ENCODE data around the gene E2F6.
A peak's percentile ranks its signal among the peaks of the same experiment; 100 is the strongest.

Gene E2F6

DNA sequence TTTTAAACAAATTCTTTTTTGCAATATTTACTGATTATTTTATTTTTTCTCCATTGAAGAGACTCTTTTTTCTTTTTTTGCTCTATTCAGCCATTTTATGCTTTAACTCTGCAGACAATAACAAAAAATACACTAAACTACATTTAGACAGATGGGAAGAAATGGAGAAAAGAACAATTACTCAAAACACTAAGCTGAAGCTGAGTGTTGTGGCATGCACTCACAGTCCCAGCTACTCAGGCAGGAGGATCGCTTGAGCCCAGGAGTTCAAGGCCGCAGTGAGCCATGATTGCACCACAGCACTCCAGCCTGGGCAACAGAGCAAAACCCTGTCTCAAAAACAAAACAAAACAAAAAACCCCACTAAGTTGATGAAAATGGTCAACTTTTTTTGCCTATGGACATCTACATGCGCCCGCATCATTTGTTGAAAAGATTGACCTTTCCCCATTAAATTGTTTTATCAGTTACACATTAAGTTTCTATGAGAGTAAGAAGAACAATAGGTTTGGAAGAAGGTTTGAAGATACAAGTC, 43.0 kb downstream of the E2F6 start:
- TF ChIP-seq CTCF (IDR thresholded peaks at IDR 0.05; ENCODE audit: borderline replicate concordance, insufficient read depth, low read depth, low read length): no peak
- H3K4me3 ChIP-seq (ENCODE audit: low read depth, low read length): no peak overlapping the region

DNA sequence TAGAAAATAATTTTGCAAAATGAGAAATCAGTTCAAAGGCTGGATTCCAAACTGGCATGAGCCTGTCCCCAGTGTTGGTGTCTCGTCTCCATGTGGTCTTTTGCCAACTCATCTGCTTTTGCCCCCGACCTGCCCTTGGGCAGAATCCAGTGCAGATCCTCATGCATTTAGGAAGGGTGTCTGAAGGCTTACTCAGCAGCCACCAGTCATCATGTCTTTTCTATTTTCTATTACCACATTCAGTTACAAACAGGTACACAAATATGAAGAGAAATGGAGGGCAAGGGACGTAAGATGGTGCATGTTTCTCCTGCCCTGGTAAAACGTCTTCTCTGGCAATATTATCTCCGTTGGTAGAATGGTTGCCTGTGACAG, 43.5 kb downstream of the E2F6 start:
- H3K4me3 ChIP-seq (ENCODE audit: low read depth, low read length): no peak overlapping the region
- no peak for TF ChIP-seq CTCF (IDR thresholded peaks at IDR 0.05; ENCODE audit: borderline replicate concordance, insufficient read depth, low read depth, low read length)

- H3K4me3 ChIP-seq (ENCODE audit: low read depth, low read length): no peak overlapping the region
- TF ChIP-seq CTCF (IDR thresholded peaks at IDR 0.05; ENCODE audit: borderline replicate concordance, insufficient read depth, low read depth, low read length): no peak
Measured at GRCh38 chr2:11421863-11422490, 44.0 kb downstream of the E2F6 start.

- no peak for TF ChIP-seq CTCF (IDR thresholded peaks at IDR 0.05; ENCODE audit: borderline replicate concordance, insufficient read depth, low read depth, low read length)
- no peak overlapping the region for H3K4me3 ChIP-seq (ENCODE audit: low read depth, low read length)
Measured at GRCh38 chr2:11420671-11421070, 45.3 kb downstream of the E2F6 start.

- H3K4me3 ChIP-seq (ENCODE audit: low read depth, low read length): no peak overlapping the region
- no peak for TF ChIP-seq CTCF (IDR thresholded peaks at IDR 0.05; ENCODE audit: borderline replicate concordance, insufficient read depth, low read depth, low read length)
Measured at GRCh38 chr2:11420190-11420589, 45.8 kb downstream of the E2F6 start.

DNA sequence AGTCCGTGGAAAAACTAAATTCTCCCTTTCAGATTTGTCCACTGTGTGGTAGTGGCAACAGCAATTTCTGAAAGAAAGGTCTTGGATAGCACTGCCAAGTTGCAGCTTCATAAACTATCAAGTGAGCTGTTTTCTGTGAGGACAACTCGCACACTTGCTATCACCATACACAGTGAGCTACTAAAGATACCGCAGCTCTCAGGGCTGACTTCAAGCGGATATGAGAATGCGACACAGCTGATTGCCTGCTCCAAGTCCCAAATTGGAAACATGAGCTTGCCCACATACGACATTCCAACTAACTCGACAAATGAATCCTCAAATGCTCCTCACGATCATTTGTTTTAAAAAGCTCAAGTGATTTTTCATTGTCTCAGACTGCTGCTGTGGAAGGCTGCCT, 46.2 kb downstream of the E2F6 start:
- no peak overlapping the region for H3K4me3 ChIP-seq (ENCODE audit: low read depth, low read length)
- no peak for TF ChIP-seq CTCF (IDR thresholded peaks at IDR 0.05; ENCODE audit: borderline replicate concordance, insufficient read depth, low read depth, low read length)

DNA sequence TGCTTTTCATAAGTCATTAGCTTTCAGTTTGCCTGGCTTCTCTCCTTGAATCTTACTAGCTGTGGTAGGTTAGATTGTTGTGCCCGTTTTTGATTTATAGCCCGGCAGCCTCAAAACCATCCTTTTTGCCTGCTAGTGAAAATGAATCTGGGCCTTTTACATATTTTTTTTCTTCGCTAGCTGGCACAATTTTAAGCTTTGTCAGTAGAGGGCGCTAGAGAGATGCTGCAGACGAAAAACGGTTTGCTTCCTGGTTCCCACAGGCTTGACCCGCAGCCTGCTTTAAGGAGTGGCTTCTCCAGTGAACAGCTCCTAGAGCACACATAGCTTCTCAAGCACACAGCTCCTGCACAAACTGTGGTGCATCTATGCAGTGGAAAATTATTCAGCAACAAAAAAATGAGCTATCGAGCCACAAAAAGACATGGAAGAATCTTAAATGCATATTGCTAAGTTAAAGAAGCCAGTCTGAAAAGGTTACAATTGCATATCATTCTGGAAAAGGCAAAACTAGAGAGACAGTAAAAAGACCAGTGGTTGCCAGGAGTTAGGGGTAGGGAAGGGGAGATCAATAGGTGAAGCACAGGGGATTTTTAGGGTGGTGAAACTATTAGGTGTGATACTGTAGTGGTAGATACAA, 47.9 kb downstream of the E2F6 start:
- peak; percentile 50; the same call in 1 of the 2 replicates for TF ChIP-seq CTCF (IDR thresholded peaks at IDR 0.05; ENCODE audit: borderline replicate concordance, insufficient read depth, low read depth, low read length)
- H3K4me3 ChIP-seq (ENCODE audit: low read depth, low read length): no peak overlapping the region
